Measurements from ENCODE around the gene UCP2.
"Not testable (repeated sequence)": the region's sequence is repeated elsewhere in the genome, so short reads cannot be mapped to it uniquely, and the experiment has no call there.

Gene UCP2

DNA sequence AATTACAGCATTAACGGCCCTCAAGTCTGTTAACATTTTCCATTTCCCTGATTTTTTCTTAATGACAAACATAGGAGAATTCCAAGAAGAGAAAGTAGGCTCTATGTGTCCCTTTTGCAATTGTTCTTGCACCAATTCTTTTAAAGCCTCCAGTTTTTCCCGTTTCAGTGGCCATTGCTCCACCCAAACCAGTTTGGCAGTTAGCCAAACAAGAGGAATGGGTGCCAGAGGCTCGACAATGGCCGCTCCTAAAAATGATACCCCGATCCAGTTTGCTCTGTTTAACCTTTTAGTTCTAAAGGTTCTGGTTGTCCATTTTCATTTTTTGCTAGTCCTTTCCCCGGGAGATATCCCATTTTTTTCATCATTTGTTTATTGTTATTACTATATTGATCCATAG, 38.6 kb downstream of the UCP2 start:
- DNase-seq (ENCODE audit: low read depth in 3 of 3) = no peak

DNA sequence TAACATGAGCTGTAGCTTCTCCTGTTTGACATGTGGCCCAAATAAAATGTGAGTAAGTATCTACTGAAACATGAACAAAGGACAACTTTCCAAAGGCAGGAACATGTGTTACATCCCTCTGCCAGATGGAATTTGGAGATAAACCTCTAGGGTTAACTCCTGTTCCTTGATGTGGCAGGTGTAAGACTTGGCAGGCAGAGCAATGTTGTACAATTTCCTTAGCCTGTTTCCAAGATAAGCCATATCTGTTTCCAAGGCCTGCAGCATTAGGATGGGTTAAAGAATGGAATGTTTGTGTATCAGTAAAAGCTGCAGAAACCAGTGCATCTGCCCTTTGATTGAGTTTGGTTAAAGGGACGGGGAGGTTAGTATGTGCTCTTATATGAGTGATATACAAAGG, 40.6 kb downstream of the UCP2 start:
- DNase-seq (ENCODE audit: low read depth in 3 of 3) = no peak

DNA sequence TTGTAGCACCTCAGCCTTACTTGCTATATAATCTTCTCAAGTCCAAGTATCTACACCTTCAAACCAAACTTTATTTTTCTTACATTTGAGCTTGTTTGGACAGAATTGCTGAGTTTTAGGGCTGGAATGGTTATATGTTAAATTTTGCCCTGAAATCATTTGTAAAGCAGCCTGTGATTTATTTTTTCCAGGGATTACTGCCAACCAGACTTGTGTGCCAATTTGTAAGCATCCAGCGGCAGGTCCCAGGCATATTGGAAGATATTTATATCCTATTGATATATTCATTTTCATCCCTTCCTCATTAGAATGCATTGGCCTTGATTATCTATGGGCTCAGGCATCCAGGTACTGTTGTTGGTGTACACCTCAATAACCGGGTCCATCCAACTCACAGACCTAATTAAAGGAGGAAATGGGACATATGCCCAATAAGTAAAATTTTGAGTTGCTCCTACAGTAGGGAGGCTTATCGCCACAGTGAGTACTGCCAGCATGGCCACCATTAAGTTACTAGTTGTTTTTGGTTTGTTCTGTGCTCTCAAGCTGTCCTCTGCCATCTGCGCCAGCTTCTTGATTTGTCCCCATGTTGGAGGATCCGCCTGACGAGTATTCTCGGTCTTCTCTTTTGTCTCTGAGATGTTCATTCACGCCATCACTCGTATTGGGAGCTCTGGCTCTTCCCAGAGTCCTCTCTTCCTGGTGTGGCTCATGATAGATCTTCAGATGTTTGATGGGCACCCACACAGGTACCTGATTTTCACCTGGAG, 41.7 kb downstream of the UCP2 start:
- no peak for DNase-seq (ENCODE audit: low read depth in 3 of 3)

DNA sequence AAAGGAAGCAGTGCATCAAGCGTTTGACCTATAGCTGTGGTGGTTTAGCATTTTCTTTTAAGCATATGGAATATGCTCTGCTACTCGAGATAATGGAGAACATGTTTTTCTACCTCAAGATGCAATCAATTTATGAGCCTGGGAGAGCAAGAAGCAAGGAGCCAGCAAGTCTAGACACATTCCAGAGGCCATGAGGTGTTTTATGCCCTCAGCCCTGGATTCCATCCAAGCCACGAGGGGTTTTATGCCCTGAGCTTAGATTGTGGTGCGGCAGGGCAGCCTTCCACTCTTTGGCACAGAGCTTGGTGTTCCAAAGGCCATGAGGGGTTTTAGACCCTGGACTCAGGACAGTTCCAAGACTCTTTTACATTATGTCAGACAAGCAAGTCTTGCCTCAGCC, 43.5 kb downstream of the UCP2 start:
- DNase-seq (ENCODE audit: low read depth in 3 of 3) = no peak

DNA sequence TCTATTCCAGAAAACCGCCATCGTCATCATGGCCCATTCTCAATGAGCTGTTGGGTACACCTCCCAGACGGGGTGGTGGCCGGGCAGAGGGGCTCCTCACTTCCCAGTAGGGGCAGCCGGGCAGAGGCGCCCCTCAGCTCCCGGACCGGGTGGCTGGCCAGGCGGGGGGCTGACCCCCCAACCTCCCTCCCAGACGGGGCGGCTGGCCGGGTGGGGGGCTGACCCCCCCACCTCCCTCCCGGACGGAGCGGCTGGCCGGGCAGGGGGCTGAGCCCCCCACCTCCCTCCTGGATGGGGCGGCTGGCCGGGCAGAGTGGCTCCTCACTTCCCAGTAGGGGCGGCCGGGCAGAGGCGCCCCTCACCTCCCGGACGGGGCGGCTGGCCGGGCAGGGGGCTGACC, 46.6 kb downstream of the UCP2 start:
- not testable (repeated sequence) for DNase-seq (ENCODE audit: low read depth in 3 of 3)

DNA sequence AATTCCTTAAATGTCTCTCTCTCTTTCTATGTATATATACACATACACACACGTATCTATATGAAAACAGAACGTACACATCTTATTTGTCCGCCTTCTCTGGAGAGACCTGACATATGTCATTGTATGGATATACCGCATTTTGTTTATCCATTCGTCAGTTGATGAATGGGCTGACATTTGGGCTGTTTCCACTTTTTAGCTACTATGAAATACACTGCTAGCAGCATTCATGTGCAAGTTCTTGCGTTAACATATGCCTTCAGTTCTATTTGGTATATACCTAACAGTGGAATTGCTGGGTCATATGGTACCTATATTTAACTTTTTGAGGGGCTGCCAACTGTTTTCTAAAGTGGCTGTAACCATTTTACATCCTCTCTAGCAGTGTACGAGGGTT, 49.9 kb downstream of the UCP2 start:
- no peak for DNase-seq (ENCODE audit: low read depth in 3 of 3)

DNA sequence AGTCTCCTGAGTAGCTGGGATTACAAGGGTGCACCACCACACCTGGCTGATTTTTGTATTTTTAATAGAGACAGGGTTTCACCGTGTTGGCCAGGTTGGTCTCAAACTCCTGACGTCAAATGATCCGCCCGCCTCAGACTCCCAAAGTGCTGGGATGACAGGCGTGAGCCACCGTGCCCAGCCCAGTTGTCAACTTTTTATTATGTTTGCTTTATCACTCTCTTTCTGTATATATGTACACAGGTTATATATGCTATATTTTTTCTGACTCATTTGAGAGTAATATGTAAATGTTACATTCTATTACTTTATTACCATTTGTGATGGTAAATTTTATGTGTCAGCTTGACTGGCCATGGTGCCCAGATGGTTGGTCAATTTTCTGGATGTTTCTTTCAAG, 50.7 kb downstream of the UCP2 start:
- no peak for DNase-seq (ENCODE audit: low read depth in 3 of 3)

DNA sequence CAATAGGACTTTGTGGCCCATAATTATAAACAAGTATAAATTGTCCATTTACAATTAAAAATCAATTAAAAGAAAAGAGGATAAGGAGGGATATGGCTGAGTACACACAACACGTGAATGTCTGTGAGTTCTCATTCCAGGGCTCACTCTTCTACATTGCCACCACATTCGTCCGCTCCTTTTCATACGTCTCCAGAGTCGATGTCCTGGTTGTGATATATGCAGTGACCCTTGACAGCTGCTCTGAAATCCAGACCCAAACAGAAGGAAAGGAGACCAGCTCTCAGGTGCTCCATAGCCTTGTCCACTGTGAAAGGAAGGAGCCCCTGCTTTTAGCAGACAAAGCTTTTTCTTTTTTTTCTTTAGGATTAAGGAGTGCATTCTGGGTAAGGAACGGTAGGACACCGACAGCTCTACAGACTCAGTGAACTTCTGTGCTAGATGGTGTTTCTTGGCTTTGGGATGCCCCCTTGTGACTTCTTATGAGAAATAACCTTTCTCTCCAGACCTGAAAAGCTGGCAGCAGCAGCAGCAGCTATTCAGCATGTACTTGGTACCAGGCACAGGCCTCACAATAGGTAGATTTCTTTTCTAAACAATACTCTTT, 51.5 kb downstream of the UCP2 start:
- DNase-seq (ENCODE audit: low read depth in 3 of 3) = no peak

DNA sequence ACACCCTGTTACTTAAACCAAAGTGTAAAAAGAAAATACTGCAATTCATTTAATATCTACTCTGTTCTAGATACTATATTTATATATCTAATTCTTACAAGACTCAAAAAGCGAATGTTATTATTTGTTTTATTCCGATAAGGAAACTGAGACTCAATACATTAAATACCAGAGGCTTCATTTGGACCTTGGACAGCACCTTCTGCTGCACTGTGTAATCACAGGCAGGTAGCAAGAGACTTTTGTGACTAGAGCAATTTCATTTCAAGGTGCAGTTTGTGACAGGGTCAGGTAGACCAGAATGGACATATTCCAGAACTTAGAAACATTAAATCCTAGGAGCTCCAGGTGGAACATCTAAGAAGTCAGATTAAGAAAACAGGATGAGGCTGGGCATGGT, 53.3 kb downstream of the UCP2 start:
- DNase-seq (ENCODE audit: low read depth in 3 of 3) = no peak
